MCF 10A (cell line): Measurements from ENCODE around the gene DNAJC10. TPM values are rescaled to one million over a fixed set of nuclear protein-coding genes. Genes with fewer than 3 reads are reported as not detected.
"Not testable (repeated sequence)": the region's sequence is repeated elsewhere in the genome, so short reads cannot be mapped to it uniquely, and the experiment has no call there.

ENCODE experiments used
- BruUV-seq: library from RNA; stranded (reverse); fragments of 400-500 nt; replicated peaks from 2 replicates; lab custom pipeline; 2021; lab: Mats Ljungman, UMichigan
- CTCF ChIA-PET: fragments of 300-600 bp; sonication (Branson Sonifier 250); formaldehyde crosslinking; extraction: SDS; loops from one replicate; lab custom pipeline; 2021; ENCODE audit warnings: antibody characterized with exemption, inconsistent platforms; lab: Yijun Ruan, JAX
- POLR2A ChIA-PET: fragments of 300-600, 350-650 bp; sonication (Branson Sonifier 250); formaldehyde crosslinking; extraction: SDS; loops from one replicate; lab custom pipeline; 2020; ENCODE audit warnings: antibody characterized with exemption, inconsistent platforms; lab: Yijun Ruan, JAX
- DNase-seq: peaks from one replicate; pipeline ENCODE4 v3.0.0-alpha.2; 2018; ENCODE audit not compliant: unreplicated experiment
- H3K27ac Mint-ChIP-seq: one replicate; pipeline ENCODE4 v1.8.0; 2022; ENCODE audit warnings: mild to moderate bottlenecking, low read depth, mixed read lengths; ENCODE audit not compliant: unreplicated experiment
- H3K27me3 Mint-ChIP-seq: one replicate; pipeline ENCODE4 v1.8.0; 2022; ENCODE audit warnings: mixed read lengths; ENCODE audit not compliant: insufficient read depth, unreplicated experiment
- H3K36me3 Mint-ChIP-seq: one replicate; pipeline ENCODE4 v1.8.0; 2022; ENCODE audit warnings: mild to moderate bottlenecking, moderate library complexity, mixed read lengths; ENCODE audit not compliant: insufficient read depth, unreplicated experiment
- H3K4me1 Mint-ChIP-seq: one replicate; pipeline ENCODE4 v1.8.0; 2022; ENCODE audit warnings: mixed read lengths; ENCODE audit not compliant: insufficient read depth, unreplicated experiment
- H3K4me3 Mint-ChIP-seq: one replicate; pipeline ENCODE4 v1.8.0; 2022; ENCODE audit warnings: mild to moderate bottlenecking, moderate library complexity, mixed read lengths; ENCODE audit not compliant: unreplicated experiment
- H3K9me3 Mint-ChIP-seq: one replicate; pipeline ENCODE4 v1.8.0; 2022; ENCODE audit warnings: mixed read lengths; ENCODE audit not compliant: unreplicated experiment
- intact Hi-C: fragments of 100-400 bp; cut with micrococcal nuclease; formaldehyde crosslinking; loops from 2 replicates; pipeline ENCODE4 v1.14.1; 2022
- total RNA-seq: library from RNA; stranded (reverse); gene quantifications from 2 replicates; pipeline ENCODE4 v1.2.3, GENCODE V29; 2022
- TF ChIP-seq, protein P1 (sequence below): fragments of 200-600 bp; IDR thresholded peaks from one replicate; pipeline ENCODE4 v1.8.0; 2022; ENCODE audit warnings: antibody characterized with exemption, mild to moderate bottlenecking; ENCODE audit not compliant: unreplicated experiment

The DNAJC10 gene
- total RNA-seq, 1 experiment from 2014 or later = 204 TPM

DNA sequence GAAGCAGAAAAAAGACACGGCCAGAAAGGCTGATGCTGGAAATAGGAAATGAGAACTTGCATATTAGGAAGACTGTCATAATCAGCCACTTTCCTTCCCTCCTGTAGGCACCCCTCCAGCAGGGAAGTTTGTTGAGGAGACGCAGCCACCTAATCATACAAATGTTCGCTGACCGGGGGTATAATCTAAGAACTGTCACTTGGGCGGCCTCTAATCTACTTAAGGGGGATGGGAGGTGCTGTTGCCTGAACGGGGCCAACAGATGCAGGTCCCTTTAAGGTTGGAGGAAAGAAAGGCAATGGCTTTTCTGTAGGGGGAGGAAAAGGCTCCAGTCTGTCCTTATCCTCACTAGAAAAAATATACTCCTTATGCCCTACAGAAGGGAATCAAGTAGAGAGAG, 50.6 kb downstream of the DNAJC10 start:
- H3K4me3 Mint-ChIP-seq = no peak overlapping the region

DNA sequence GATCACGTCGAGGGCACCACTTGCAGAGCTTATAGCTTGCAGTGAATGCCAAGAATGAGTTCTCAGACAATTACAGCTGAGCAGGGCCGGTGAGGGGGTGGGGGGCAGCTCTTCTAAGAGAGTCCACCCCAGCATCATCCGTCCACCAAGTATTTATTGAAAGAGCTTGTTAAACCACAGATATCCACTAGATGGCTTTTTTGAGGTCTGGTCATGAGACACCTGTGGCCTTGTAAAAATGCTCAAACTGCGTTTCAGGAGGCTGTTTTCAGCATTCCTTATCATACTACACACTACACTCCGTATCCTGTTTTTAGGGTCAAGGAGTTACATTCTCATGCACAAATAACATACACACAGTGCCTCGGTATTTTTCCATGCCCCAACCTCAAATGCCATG, 51.5 kb downstream of the DNAJC10 start:
- peak; percentile 33 for DNase-seq
- CTCF ChIA-PET = interaction anchor here (0.6 to 3.5 kb wide), 21 partner anchors 9 to 593 kb away, joined by 3 to 14 read pairs (median 3); no protein-coding TSS in a partner anchor
- TF ChIP-seq, protein P1, sequence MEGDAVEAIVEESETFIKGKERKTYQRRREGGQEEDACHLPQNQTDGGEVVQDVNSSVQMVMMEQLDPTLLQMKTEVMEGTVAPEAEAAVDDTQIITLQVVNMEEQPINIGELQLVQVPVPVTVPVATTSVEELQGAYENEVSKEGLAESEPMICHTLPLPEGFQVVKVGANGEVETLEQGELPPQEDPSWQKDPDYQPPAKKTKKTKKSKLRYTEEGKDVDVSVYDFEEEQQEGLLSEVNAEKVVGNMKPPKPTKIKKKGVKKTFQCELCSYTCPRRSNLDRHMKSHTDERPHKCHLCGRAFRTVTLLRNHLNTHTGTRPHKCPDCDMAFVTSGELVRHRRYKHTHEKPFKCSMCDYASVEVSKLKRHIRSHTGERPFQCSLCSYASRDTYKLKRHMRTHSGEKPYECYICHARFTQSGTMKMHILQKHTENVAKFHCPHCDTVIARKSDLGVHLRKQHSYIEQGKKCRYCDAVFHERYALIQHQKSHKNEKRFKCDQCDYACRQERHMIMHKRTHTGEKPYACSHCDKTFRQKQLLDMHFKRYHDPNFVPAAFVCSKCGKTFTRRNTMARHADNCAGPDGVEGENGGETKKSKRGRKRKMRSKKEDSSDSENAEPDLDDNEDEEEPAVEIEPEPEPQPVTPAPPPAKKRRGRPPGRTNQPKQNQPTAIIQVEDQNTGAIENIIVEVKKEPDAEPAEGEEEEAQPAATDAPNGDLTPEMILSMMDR = peak; percentile 48
- H3K4me1 Mint-ChIP-seq = no peaks in the 10 kb centered on the region
- BruUV-seq = no TSS peak
- intact Hi-C loops = loop anchor here (5.0 to 10.0 kb wide), 3 partner anchors 215 to 597 kb away; no protein-coding TSS in a partner anchor
- POLR2A ChIA-PET = no interaction called here
- peaks cover 12% of the 10 kb centered on the region for H3K9me3 Mint-ChIP-seq
- H3K27ac Mint-ChIP-seq = no peak overlapping the region
- no peak overlapping the region for H3K4me3 Mint-ChIP-seq
- H3K27me3 Mint-ChIP-seq = no peaks in the 10 kb centered on the region
- H3K36me3 Mint-ChIP-seq = peaks cover 49% of the 10 kb centered on the region

More for the DNA sequence above, 50.6 kb downstream of the DNAJC10 start:
- H3K9me3 Mint-ChIP-seq = peaks cover 4% of the 10 kb centered on the region
- no peak for DNase-seq
- no TSS peak for BruUV-seq
- no peaks in the 10 kb centered on the region for H3K27me3 Mint-ChIP-seq
- ChIA-PET POLR2A (interaction anchor here (0.5 to 0.6 kb wide), 2 partner anchors 12 to 209 kb away, joined by 3 to 4 read pairs; no protein-coding TSS in a partner anchor), CTCF (interaction anchor here (0.9 to 3.5 kb wide), 5 partner anchors 8 to 213 kb away, joined by 4 to 14 read pairs (median 6); no protein-coding TSS in a partner anchor)
- H3K27ac Mint-ChIP-seq = no peak overlapping the region
- intact Hi-C loops = loop anchor here (5.0 to 10.0 kb wide), 3 partner anchors 216 to 598 kb away; no protein-coding TSS in a partner anchor
- H3K4me1 Mint-ChIP-seq = peaks cover 9% of the 10 kb centered on the region
- TF ChIP-seq, protein P1 = no peak
- H3K36me3 Mint-ChIP-seq = peaks cover 47% of the 10 kb centered on the region

DNA sequence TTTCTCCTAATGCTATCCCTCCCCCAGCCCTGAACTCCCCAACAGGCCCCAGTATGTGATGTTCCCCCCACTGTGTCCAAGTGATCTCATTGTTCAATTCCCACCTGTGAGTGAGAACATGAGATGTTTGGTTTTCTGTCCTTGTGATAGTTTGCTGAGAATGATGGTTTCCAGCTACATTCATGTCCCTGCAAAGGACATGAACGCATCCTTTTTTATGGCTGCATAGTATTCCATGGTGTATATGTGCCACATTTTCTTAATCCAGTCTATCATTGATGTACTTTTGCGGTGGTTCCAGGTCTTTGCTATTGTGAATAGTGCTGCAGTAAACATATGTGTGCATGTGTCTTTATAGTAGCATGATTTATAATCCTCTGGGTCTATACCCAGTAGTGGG, 52.9 kb downstream of the DNAJC10 start:
- H3K4me1 Mint-ChIP-seq, POLR2A ChIA-PET: not testable (repeated sequence)
- intact Hi-C loops = loop anchor here (5.0 to 10.0 kb wide), 3 partner anchors 213 to 596 kb away; no protein-coding TSS in a partner anchor

DNA sequence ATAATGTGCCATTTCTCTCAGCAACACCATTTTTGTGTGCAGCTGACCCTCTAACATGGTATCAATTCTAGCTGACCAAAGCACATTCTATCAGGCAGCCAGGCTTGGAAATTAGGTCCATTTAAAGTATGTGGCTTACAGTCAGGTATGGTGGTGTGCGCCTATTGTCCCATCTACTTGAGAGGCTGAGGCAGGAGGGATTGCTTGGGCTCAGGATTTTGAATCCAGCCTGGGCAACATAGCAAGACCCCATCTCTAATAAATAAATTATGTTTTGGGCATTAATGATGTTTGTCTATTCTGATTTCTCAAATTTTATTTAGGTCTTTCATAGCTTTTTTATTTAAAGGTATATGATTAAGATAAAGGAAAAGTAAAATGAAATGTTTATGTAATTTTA, 63.3 kb downstream of the DNAJC10 start:
- TF ChIP-seq, protein P1 = no peak
- Mint-ChIP-seq H3K9me3 (no peaks in the 10 kb centered on the region), H3K27ac (no peak overlapping the region), H3K4me1 (no peaks in the 10 kb centered on the region), H3K4me3 (no peak overlapping the region), H3K27me3 (no peaks in the 10 kb centered on the region), H3K36me3 (peaks cover 40% of the 10 kb centered on the region)
- intact Hi-C loops = no loop called here
- DNase-seq = no peak
- no TSS peak for BruUV-seq
- ChIA-PET POLR2A (no interaction called here), CTCF (interaction anchor here (0.8 to 2.3 kb wide), 3 partner anchors 12 to 16 kb away, joined by 3 to 13 read pairs (median 7); no protein-coding TSS in a partner anchor)

More for the DNA sequence above, 52.9 kb downstream of the DNAJC10 start:
- not testable (repeated sequence) for H3K27ac Mint-ChIP-seq, BruUV-seq, H3K4me3 Mint-ChIP-seq, H3K27me3 Mint-ChIP-seq, DNase-seq
- CTCF ChIA-PET = interaction anchor here (0.7 kb wide), 1 partner anchor 591 kb away, joined by 3 read pairs; no protein-coding TSS in a partner anchor
- peaks cover 44% of the 10 kb centered on the region for H3K36me3 Mint-ChIP-seq
- peaks cover 19% of the 10 kb centered on the region for H3K9me3 Mint-ChIP-seq

DNA sequence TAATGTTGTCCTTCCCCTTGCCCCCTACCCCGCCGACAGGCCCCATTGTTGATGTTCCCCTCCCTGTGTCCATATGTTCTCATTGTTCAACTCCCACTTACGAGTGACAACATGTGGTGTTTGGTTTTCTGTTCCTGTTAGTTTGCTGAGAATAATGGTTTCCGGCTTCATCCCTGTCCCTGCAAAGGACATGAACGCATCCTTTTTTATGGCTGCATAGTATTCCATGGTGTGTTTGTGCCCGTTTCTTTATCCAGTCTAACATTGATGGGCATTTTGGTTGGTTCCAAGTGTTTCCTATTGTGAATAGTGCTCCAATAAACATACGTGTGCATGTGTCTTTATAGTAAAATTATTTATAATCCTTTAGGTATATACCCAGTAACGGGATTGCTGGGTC, 65.0 kb downstream of the DNAJC10 start:
- H3K4me1 Mint-ChIP-seq, BruUV-seq, H3K27me3 Mint-ChIP-seq, H3K4me3 Mint-ChIP-seq, H3K9me3 Mint-ChIP-seq, DNase-seq, POLR2A ChIA-PET, H3K27ac Mint-ChIP-seq, intact Hi-C loops: not testable (repeated sequence)
- H3K36me3 Mint-ChIP-seq = peaks cover 31% of the 10 kb centered on the region
- CTCF ChIA-PET = interaction anchor here (0.7 to 0.8 kb wide), 2 partner anchors 111 to 502 kb away, joined by 3 read pairs; no protein-coding TSS in a partner anchor

DNA sequence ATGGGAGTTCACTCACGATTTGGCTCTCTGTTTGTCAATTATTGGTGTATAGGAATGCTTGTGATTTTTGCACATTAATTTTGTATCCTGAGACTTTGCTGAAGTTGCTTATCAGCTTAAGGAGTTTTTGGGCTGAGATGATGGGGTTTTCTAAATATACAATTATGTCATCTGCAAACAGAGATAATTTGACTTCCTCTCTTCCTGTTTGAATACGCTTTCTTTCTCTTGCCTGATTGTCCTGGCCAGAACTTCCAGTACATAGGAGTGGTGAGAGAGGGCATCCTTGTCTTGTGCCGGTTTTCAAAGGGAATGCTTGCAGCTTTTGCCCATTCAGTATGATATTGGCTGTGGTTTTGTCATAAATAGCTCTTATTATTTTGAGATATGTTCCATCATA, 66.6 kb downstream of the DNAJC10 start:
- CTCF ChIA-PET = interaction anchor here (0.6 to 3.3 kb wide), 4 partner anchors 12 to 197 kb away, joined by 3 to 26 read pairs (median 3); no protein-coding TSS in a partner anchor

More for the DNA sequence above, 66.6 kb downstream of the DNAJC10 start:
- H3K27me3 Mint-ChIP-seq, H3K4me1 Mint-ChIP-seq, H3K27ac Mint-ChIP-seq, BruUV-seq, H3K9me3 Mint-ChIP-seq, DNase-seq, H3K4me3 Mint-ChIP-seq, POLR2A ChIA-PET, intact Hi-C loops: not testable (repeated sequence)
- peaks cover 29% of the 10 kb centered on the region for H3K36me3 Mint-ChIP-seq
